ENCODE measurements around the gene SPAG5. TPM values are rescaled to one million over a fixed set of nuclear protein-coding genes. Genes with fewer than 3 reads are reported as not detected.

Gene SPAG5
- total and polyA plus RNA-seq, 8 donors, result 0.93 to 7.4 (median 2.1) TPM

- intact Hi-C loops (cut with DNase I), result no loop called here
- Histone ChIP-seq H3K27ac (no peak overlapping the region), H3K4me1 (peaks cover 6 to 19% (median 9%) of the 10 kb centered on the region in 3 donors), H3K27me3 (no peaks in the 10 kb centered on the region), H3K36me3 (no peaks in the 10 kb centered on the region), H3K9me3 (no peaks in the 10 kb centered on the region), H3K4me3 (no peak overlapping the region)
- TF ChIP-seq, protein P1, sequence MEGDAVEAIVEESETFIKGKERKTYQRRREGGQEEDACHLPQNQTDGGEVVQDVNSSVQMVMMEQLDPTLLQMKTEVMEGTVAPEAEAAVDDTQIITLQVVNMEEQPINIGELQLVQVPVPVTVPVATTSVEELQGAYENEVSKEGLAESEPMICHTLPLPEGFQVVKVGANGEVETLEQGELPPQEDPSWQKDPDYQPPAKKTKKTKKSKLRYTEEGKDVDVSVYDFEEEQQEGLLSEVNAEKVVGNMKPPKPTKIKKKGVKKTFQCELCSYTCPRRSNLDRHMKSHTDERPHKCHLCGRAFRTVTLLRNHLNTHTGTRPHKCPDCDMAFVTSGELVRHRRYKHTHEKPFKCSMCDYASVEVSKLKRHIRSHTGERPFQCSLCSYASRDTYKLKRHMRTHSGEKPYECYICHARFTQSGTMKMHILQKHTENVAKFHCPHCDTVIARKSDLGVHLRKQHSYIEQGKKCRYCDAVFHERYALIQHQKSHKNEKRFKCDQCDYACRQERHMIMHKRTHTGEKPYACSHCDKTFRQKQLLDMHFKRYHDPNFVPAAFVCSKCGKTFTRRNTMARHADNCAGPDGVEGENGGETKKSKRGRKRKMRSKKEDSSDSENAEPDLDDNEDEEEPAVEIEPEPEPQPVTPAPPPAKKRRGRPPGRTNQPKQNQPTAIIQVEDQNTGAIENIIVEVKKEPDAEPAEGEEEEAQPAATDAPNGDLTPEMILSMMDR (IDR thresholded peaks at IDR 0.05), result no peak
- ATAC-seq, result no peak
- no peak for FAIRE-seq
- WGBS, 2 donors, result 91 to 95% methylated on average over 9 of the region's 9 CpGs
- peak in 1 of 6 donors; percentile 42 for DNase-seq
Observed at GRCh38 chr17:28573521-28573920, 25.3 kb downstream of the SPAG5 start.

DNA sequence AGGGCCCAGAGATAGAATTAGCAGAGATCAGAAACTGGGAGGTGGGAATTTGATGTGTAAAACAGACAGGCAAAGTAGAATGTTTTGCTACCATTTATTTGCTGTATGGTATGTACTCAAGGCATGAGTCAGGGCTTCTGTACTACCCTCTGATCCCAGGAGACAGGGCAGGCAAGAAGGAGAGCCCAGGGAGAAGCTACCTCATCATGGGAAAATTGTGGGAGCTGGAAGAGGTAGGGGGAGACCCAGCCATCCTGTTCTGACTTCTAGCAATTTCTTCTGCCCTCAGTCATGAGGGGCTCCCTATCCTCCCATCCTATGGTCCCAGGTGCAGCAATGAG is 25.8 kb downstream of the SPAG5 start:
- no peak for DNase-seq
- intact Hi-C loops (cut with DNase I), result no loop called here
- H3K4me1 ChIP-seq, result peaks cover 6 to 19% (median 9%) of the 10 kb centered on the region in 3 donors
- no peak overlapping the region for H3K4me3 ChIP-seq
- no peaks in the 10 kb centered on the region for H3K27me3 ChIP-seq
- ATAC-seq, result no peak
- TF ChIP-seq, protein P1 (IDR thresholded peaks at IDR 0.05), result no peak
- no peak overlapping the region for H3K27ac ChIP-seq
- no peaks in the 10 kb centered on the region for H3K36me3 ChIP-seq
- FAIRE-seq, result no peak
- no peaks in the 10 kb centered on the region for H3K9me3 ChIP-seq

DNA sequence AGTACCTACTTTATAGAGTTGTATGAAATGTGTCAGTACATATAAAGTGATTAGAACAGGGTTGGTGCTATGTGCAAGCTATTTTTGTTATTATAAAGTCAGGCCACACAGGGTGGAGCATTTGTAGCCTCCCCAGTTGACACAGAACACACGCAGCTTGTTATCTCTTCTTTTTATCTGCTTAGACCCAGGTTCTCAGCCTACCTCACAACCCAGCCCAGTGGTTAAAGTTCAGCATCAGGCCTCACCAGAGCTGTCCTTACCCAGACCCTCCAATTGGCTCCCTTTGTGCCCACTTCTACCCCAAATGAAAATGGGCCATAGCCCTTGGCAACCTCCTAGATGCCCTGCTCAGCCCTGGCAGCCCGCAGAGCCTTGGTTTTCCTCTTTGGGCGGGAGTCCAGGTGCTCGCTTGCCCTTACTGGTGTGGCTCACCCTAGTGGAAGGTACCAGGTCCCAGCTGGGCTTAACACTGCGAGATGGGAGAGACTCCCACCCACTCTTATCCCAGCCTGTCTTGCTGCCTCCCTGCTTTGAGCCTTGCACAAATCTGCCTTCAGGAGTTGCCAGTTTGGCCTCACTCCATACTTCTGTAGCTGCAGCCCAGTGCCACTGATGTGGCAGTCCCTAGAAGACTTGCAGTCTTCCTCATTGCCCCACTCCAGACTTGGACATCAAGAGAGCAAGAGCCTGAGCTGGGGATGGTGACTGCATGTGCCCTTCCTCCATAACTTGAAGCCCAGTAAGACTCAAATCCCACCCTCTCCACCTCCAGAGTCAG is 26.4 kb downstream of the SPAG5 start:
- DNase-seq (peak in 2 of 6 donors; percentile 38 to 43), ATAC-seq (no peak), FAIRE-seq (no peak)
- WGBS, 2 donors, result 53 to 56% methylated on average over 5 of the region's 5 CpGs
- Histone ChIP-seq H3K4me3 (peak overlapping the region in 3 of 4 donors; percentile 80 to 90 (median 88)), H3K4me1 (peaks cover 6 to 19% (median 9%) of the 10 kb centered on the region in 3 donors), H3K9me3 (no peaks in the 10 kb centered on the region), H3K36me3 (no peaks in the 10 kb centered on the region), H3K27me3 (no peaks in the 10 kb centered on the region), H3K27ac (no peak overlapping the region)
- TF ChIP-seq, protein P1 (IDR thresholded peaks at IDR 0.05), result no peak
- intact Hi-C loops (cut with DNase I), result no loop called here

- H3K4me1 ChIP-seq, result peaks cover 6 to 15% (median 9%) of the 10 kb centered on the region in 3 donors
- peak within 1 kb of the TSS; percentile 80 to 98 (median 89) for H3K4me3 ChIP-seq
- DNase-seq, result peak; percentile 94 to 99 (median 95)
Observed at GRCh38 chr17:28571361-28572122, 27.3 kb downstream of the SPAG5 start, which contains the start of gene PIGS. Gene PIGS, minus strand, starts transcription at chr17:28571524. Its CDS starts 28 bp downstream, at chr17:28571496.

More at GRCh38 chr17:28571361-28572122, 27.3 kb downstream of the SPAG5 start, which contains the start of gene PIGS:
- Histone ChIP-seq H3K27ac (peak within 1 kb of the TSS; percentile 66 to 82 (median 73)), H3K27me3 (no peaks in the 10 kb centered on the region), H3K36me3 (no peaks in the 10 kb centered on the region), H3K9me3 (no peaks in the 10 kb centered on the region)
- ATAC-seq, result peak; percentile 98 to 99 (median 99)
- FAIRE-seq, result no peak
- 1% methylated on average over 47 to 49 of the region's 49 CpGs for WGBS, 2 donors
- intact Hi-C loops (cut with DNase I), result no loop called here
- TF ChIP-seq, protein P1 (IDR thresholded peaks at IDR 0.05), result no peak
